ENCODE measurements around the gene TMOD4.

Gene TMOD4

DNA sequence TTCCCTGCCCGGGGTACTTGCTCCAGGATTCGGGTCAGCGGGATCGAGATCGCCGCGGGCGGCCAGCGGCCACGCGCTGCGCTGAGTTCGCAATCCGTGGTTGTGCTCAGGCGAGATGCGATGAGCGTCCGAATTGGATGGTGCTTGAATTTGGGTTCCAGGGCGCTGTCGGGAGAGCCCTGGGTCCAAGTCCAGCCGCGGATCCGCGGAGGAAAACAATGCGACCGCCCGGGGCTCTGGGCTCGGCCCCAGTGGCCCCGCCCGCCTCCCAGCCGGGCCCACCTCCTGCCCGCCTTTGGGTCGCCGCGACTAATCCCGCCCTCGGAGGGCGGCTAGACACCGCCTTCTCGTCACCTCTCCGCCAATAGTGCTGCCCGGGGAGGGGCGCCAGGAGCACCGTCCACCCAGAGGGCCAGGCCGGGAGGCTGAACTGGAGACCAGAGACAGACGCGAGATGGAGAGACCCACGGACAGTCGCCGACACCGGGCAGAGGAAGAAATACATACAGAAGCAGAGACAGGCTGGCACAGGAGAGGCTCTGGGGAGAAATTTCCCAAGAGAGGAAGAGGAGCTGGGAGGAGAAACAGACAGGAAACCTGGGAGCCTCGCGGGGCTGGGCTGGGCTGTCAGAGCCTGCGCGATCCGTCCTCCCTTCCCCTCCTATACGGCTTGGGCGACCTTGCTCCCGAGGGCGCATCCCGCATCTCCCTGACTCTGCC, 29.2 kb downstream of the TMOD4 start, which contains the start of gene SEMA6C:
Gene SEMA6C, minus strand, starts transcription at position 220 of the 720 bp plus-strand sequence. CDS start 4,010 bp downstream, outside the sequence.
- H3K4me3 ChIP-seq (ENCODE audit: low read depth, low read length), result peak within 1 kb of the TSS; percentile 65
- peak; percentile 36 for DNase-seq (ENCODE audit: low read depth)
- TF ChIP-seq, protein P1, sequence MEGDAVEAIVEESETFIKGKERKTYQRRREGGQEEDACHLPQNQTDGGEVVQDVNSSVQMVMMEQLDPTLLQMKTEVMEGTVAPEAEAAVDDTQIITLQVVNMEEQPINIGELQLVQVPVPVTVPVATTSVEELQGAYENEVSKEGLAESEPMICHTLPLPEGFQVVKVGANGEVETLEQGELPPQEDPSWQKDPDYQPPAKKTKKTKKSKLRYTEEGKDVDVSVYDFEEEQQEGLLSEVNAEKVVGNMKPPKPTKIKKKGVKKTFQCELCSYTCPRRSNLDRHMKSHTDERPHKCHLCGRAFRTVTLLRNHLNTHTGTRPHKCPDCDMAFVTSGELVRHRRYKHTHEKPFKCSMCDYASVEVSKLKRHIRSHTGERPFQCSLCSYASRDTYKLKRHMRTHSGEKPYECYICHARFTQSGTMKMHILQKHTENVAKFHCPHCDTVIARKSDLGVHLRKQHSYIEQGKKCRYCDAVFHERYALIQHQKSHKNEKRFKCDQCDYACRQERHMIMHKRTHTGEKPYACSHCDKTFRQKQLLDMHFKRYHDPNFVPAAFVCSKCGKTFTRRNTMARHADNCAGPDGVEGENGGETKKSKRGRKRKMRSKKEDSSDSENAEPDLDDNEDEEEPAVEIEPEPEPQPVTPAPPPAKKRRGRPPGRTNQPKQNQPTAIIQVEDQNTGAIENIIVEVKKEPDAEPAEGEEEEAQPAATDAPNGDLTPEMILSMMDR (IDR thresholded peaks at IDR 0.05; ENCODE audit: low read depth, low read length, missing control alignments), result no peak

DNA sequence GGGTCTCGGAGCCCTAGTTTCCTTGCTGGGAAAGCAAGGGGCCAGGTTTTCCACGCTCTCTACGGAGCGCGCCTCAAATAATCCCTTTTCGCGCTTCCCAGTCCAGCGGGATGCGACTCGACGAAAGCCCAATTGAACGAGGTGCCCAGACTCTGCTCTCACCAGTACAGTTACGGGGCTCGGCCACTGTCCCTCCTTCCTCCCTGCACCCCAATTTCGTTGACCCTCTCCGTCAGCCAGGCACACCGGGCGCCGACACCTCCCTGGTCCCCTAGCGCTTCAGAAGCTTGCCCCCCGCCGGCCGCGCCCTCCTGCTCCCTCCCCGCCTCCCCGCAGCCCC, 29.7 kb downstream of the TMOD4 start:
- peak overlapping the region; percentile 65 for H3K4me3 ChIP-seq (ENCODE audit: low read depth, low read length)
- TF ChIP-seq, protein P1 (IDR thresholded peaks at IDR 0.05; ENCODE audit: low read depth, low read length, missing control alignments), result no peak
- no peak for DNase-seq (ENCODE audit: low read depth)

DNA sequence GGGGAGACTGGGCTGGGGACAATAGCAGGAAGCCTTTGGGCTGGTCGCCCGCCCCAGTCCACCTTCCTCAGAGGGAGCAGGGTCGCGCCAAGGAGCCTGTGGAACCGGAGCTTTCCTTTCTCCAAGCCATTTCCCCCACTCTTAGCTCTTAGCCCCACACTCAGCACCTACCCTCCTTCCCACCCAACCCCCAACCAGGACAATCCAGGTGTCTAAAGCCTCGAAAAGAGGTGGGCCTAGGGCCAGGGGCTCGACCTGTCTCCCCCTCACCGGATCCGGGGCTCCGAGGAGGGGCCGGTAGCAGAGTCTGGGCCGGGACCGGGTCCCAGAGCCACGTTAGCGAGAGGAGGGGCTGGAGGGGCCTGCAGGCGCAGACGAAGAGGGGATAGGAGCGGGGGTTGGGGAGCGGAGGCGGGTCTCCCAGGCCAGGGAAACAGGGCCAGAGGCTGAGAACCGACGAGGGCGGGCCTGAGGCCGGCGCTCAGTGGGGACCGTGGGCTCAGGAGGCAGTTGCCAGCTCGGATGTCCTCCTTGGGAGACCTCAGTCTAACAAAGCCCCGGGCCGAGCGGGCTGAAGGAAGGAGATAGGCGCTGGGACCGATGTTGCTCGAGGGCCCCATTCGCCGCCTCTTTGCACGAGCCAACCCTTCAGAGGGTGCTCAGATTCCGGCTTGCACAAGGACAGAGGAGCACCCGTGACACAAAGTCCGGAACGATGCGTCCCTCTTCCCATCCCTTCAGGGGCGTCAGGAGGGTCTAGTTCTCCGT, 30.3 kb downstream of the TMOD4 start:
- TF ChIP-seq, protein P1 (IDR thresholded peaks at IDR 0.05; ENCODE audit: low read depth, low read length, missing control alignments), result no peak
- no peak for DNase-seq (ENCODE audit: low read depth)
- H3K4me3 ChIP-seq (ENCODE audit: low read depth, low read length), result no peak overlapping the region

DNA sequence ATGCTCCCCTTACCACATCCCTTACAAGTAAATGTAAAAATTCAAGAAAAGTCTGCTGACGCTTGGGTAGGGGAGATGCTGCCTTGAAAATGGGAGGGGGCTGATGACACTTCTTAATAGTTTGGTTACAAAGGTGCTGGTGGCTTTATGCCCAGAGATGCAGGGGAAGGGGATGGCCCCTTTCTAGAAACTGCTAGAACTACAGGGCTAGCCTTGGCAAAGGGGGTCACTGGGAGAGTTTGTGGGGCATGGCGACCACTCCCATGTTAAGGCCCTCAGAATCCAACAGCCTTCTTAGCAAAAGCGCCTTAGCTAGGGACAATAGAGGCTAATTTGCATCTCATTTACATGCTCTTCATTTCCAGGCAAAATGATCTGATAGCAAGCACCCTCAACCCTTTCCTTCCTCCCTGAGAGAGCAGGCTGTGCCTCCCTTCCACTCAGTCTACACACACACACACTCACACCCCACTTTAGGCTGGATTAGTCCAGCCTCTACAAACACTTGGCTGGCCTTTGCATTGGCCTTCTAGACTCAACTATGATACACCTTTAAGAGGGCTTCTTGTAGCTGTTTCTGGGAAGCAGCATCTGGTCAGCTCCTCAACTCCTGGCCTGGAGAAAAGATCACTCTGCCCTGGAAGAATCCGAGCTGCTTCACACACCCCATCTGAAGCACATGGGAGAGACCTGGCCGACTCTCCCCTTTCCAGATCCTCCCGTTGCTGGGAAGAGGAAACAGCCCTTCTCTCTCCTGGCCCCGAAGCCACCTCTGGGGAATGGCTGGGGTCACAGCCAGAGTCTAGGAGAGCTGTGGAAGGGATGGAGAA, 31.1 kb downstream of the TMOD4 start:
- TF ChIP-seq, protein P1 (IDR thresholded peaks at IDR 0.05; ENCODE audit: low read depth, low read length, missing control alignments), result no peak
- H3K4me3 ChIP-seq (ENCODE audit: low read depth, low read length), result no peak overlapping the region
- DNase-seq (ENCODE audit: low read depth), result no peak

DNA sequence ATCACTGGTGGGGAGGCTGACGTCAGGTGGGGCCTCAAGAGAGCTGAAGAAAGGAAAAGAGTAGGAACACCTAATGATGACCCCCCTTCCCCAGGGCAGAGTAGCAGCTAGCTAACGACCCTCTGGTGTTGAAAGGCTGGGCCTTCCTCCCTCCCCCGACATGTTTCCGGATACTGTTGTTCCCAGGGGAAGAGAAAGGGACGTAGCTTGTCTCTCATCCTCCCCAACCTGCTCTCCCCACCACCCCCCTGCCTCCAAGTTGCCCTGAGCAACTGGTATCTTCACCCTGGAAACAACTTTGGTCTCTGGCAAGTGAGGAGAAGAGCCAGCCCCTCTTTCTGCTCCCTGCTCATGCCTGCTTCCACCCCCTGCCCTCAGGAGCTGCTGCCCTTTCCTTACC, 31.8 kb downstream of the TMOD4 start:
- TF ChIP-seq, protein P1 (IDR thresholded peaks at IDR 0.05; ENCODE audit: low read depth, low read length, missing control alignments), result no peak
- no peak for DNase-seq (ENCODE audit: low read depth)
- H3K4me3 ChIP-seq (ENCODE audit: low read depth, low read length), result no peak overlapping the region

DNA sequence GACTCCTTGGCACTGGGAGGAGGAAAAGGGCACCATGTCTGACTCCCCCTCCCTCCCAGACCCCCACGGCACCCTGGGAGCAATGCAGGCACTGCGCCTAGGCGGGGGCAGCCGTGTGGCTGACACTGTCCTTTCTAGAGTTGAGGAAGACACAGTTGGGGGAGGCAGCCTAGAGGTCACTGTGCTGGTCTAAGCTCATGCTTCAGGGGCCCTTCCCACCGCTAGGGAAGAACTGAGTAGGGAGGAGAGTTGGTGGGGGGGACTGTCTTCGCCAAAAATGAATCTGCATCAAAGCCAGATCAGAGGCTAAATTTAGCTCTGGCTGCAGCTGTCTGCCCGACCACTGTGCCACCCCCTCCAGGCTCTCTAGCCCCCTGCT, 32.7 kb downstream of the TMOD4 start:
- DNase-seq (ENCODE audit: low read depth), result no peak
- TF ChIP-seq, protein P1 (IDR thresholded peaks at IDR 0.05; ENCODE audit: low read depth, low read length, missing control alignments), result no peak
- no peak overlapping the region for H3K4me3 ChIP-seq (ENCODE audit: low read depth, low read length)
